ENCODE data around the gene C1QTNF5.

DNA sequence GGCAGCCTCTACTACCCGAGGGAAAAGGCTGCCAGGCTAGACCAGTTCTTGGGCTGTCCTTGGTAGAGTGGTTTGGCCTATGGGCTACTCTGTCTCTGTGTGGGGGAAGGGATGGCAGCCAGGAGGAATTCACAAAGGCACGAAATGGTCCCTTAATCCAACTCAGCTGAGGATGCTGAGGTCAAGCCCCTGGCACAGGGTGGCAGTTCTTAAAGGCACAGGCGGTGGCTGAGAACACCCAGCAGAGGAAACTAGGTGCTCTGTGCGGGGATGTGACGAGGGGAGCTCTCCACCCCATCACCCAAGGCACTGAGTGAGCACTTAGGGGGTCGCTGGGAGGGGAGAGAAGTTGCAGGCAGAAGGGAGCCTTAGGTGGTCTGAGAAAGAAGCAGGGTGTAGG, 5.9 kb upstream of the C1QTNF5 start, which contains the start of gene MFRP:
- TF ChIP-seq ZFX (IDR thresholded peaks at IDR 0.05; ENCODE audit: borderline replicate concordance): no peak
- TF ChIP-seq, protein P1, sequence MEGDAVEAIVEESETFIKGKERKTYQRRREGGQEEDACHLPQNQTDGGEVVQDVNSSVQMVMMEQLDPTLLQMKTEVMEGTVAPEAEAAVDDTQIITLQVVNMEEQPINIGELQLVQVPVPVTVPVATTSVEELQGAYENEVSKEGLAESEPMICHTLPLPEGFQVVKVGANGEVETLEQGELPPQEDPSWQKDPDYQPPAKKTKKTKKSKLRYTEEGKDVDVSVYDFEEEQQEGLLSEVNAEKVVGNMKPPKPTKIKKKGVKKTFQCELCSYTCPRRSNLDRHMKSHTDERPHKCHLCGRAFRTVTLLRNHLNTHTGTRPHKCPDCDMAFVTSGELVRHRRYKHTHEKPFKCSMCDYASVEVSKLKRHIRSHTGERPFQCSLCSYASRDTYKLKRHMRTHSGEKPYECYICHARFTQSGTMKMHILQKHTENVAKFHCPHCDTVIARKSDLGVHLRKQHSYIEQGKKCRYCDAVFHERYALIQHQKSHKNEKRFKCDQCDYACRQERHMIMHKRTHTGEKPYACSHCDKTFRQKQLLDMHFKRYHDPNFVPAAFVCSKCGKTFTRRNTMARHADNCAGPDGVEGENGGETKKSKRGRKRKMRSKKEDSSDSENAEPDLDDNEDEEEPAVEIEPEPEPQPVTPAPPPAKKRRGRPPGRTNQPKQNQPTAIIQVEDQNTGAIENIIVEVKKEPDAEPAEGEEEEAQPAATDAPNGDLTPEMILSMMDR (IDR thresholded peaks at IDR 0.05): no peak
